Measurements from ENCODE around the gene LOXL3. TPM values are rescaled to one million over a fixed set of nuclear protein-coding genes. Genes with fewer than 3 reads are reported as not detected.

Gene LOXL3
- total RNA-seq, 4 donors from 2014 or later, result 1.6 to 4.1 (median 3.0) TPM

DNA sequence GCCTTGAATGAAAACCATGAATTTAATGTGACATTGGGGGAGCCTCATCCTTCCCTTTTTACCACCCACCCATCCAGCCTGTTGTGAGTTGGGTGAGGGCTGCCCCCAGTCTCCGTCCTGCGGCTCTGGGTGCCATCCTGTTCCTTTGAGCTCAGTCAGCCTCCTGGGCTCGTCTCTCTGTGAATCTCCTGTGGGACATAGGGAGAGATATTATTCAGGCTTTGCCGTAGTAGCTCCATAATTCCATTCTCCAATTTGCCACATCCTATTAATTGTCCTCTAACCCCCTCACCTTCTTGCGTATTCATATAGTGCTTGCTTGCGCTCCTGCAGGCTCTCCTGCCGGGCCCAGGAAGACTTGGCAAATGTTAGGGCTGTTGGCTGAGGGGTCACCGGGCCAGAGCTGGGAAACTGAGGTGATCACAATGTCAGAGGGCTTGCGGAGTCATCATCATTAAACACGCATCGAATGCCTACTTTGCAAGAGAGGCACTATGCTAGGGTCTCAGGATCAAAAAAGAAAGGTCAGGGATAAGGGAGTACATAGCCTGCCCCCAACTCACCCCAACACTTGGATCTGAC lies 27.0 kb downstream of the LOXL3 start:
- H3K4me3 ChIP-seq, result no peak overlapping the region
- DNase-seq, result no peak
- no peaks in the 10 kb centered on the region for H3K9me3 ChIP-seq
- WGBS, 2 donors (ENCODE audit: low coverage in 1 of 2), result 94 to 100% methylated on average over 4 to 11 of the region's 11 CpGs
- in situ Hi-C loops (cut with MboI; ENCODE audit: low pct_ligation_motif_present in 1 of 4, low pct_unique_long_range_greater_than_20kb in 1 of 4, low sequenced_read_pairs in 3 of 4) (no loop called here), intact Hi-C loops (cut with DNase I; ENCODE audit: low total_unique reads) (no loop called here)
- no peak for TF ChIP-seq POLR2A (IDR thresholded peaks at IDR 0.05)
- TF ChIP-seq EP300 (IDR thresholded peaks at IDR 0.05; ENCODE audit: low read depth), result no peak
- TF ChIP-seq, protein P1, sequence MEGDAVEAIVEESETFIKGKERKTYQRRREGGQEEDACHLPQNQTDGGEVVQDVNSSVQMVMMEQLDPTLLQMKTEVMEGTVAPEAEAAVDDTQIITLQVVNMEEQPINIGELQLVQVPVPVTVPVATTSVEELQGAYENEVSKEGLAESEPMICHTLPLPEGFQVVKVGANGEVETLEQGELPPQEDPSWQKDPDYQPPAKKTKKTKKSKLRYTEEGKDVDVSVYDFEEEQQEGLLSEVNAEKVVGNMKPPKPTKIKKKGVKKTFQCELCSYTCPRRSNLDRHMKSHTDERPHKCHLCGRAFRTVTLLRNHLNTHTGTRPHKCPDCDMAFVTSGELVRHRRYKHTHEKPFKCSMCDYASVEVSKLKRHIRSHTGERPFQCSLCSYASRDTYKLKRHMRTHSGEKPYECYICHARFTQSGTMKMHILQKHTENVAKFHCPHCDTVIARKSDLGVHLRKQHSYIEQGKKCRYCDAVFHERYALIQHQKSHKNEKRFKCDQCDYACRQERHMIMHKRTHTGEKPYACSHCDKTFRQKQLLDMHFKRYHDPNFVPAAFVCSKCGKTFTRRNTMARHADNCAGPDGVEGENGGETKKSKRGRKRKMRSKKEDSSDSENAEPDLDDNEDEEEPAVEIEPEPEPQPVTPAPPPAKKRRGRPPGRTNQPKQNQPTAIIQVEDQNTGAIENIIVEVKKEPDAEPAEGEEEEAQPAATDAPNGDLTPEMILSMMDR (IDR thresholded peaks at IDR 0.05), result no peak
- TF ChIP-seq POLR2AphosphoS5 (IDR thresholded peaks at IDR 0.05), result no peak
- H3K27me3 ChIP-seq, result no peaks in the 10 kb centered on the region
- peaks cover 0 to 19% (median 8%) of the 10 kb centered on the region in 4 donors for H3K36me3 ChIP-seq
- H3K4me1 ChIP-seq, result peaks cover 14 to 24% (median 19%) of the 10 kb centered on the region in 4 donors
- no peak overlapping the region for H3K27ac ChIP-seq

DNA sequence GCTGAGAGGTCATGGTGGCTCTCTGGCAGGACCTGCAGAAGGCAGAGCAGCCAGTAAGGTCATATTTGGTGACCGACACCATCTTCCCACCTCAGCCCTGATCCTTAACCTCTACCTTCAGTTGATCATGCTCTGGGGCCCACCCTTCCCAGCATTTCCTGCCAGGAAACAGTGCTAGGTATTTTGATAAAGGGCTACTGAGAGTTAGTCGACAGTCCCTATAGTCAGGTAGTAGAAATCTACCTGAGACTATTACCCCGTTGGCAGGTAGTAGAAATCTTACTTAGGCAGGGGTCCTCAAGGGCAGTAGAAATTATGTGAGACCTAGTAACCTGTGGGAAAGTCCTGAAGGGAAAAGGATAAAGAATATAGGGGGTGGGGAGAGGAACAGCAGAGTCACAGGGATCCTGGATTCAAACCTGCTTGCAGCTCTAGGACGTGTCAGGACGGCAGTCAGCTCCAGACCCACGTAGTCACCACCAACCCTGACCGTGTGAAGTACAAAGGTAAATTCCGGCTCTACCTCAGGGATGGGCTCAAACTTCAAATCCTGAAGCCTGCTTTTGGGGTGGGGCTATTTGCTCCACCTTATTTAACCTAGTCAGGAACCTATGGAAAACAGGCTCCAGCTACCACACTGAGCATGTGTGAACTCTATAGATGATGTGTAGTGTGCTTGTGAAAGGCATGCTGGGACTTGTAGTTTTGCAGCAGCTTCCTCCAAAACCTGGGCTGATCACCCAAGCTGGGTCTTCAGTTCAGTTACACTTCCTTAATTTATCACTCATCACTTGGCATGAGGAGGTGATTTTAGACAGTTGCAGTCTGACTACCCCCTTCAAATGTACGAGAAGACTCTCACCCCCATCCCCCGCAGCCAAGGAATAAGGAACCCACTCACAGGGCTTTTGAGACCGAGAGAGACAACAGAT lies 27.8 kb downstream of the LOXL3 start, which contains the start of gene DQX1:
DQX1 (minus strand) TSS at position 515 of the 932 bp plus-strand sequence; CDS start at position 13, 502 bp downstream.
- 63 to 76% methylated on average over 2 to 11 of the region's 11 CpGs for WGBS, 2 donors (ENCODE audit: low coverage in 1 of 2)
- Histone ChIP-seq H3K4me3 (peak within 1 kb of the TSS in 3 of 4 donors; percentile 3 to 32 (median 6)), H3K27ac (peak within 1 kb of the TSS in 3 of 4 donors; percentile 31 to 66 (median 60)), H3K36me3 (peaks cover 0 to 19% (median 8%) of the 10 kb centered on the region in 4 donors), H3K9me3 (no peaks in the 10 kb centered on the region), H3K4me1 (peaks cover 10 to 16% (median 15%) of the 10 kb centered on the region in 4 donors), H3K27me3 (peaks cover 2% of the 10 kb centered on the region)
- in situ Hi-C loops (cut with MboI; ENCODE audit: low pct_ligation_motif_present in 1 of 4, low pct_unique_long_range_greater_than_20kb in 1 of 4, low sequenced_read_pairs in 3 of 4) (no loop called here), intact Hi-C loops (cut with DNase I; ENCODE audit: low total_unique reads) (no loop called here)
- peak; percentile 80 for TF ChIP-seq POLR2A (IDR thresholded peaks at IDR 0.05)
- TF ChIP-seq, protein P1 (IDR thresholded peaks at IDR 0.05), result no peak
- TF ChIP-seq EP300 (IDR thresholded peaks at IDR 0.05; ENCODE audit: low read depth), result no peak
- TF ChIP-seq POLR2AphosphoS5 (IDR thresholded peaks at IDR 0.05), result peak; percentile 28 to 86 (median 82)
- DNase-seq, result peak; percentile 71

DNA sequence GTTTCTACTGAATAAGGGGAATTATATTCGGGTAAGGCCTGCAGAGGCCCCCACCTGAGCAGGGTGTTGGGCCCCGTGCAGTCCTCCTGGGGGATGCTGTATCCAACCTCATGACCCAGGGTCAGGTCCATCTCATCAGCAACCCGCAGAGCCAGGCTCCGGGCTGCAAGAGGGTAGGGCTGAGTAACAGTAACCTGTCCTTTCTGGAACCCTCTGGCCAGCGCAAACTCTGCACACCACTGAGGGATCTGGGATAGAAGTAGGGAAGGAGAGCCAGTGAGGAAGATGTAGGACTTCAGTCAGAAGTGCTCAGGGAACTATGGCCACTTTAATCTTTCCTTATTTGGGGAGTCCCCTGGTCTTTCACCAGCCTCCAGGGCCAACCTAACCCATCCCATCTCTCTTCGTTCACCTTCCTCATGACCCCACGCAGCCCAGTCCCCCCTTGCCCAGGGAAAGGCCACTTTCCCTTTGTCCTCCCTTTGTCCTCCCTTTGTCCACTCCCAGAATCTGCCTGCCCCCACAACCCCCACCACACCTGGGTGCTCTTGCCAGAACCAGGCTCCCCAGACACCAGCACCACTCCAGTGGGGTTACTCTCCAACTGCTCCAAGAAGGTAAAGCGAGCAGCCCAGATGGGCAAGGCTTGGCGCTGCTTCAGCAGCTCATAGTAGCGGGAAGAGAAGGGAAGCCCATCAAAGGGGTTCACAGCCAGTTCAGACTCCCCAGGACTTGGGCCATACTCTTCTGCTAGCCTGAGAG lies 28.6 kb downstream of the LOXL3 start:
- WGBS, 2 donors (ENCODE audit: low coverage in 1 of 2), result 93 to 95% methylated on average over 3 to 9 of the region's 10 CpGs
- intact Hi-C loops (cut with DNase I; ENCODE audit: low total_unique reads), result no loop called here

More for the DNA sequence above, 28.6 kb downstream of the LOXL3 start:
- Histone ChIP-seq H3K27ac (peak overlapping the region in 3 of 4 donors; percentile 31 to 66 (median 60)), H3K36me3 (peaks cover 0 to 19% (median 8%) of the 10 kb centered on the region in 4 donors), H3K4me3 (peak overlapping the region in 3 of 4 donors; percentile 3 to 32 (median 6)), H3K9me3 (no peaks in the 10 kb centered on the region), H3K4me1 (peaks cover 9 to 12% (median 10%) of the 10 kb centered on the region in 4 donors), H3K27me3 (peaks cover 10% of the 10 kb centered on the region)
- TF ChIP-seq EP300 (IDR thresholded peaks at IDR 0.05; ENCODE audit: low read depth) (no peak), POLR2AphosphoS5 (IDR thresholded peaks at IDR 0.05) (no peak), POLR2A (IDR thresholded peaks at IDR 0.05) (no peak)
- TF ChIP-seq, protein P1 (IDR thresholded peaks at IDR 0.05), result no peak
- in situ Hi-C loops (cut with MboI; ENCODE audit: low pct_ligation_motif_present in 1 of 4, low pct_unique_long_range_greater_than_20kb in 1 of 4, low sequenced_read_pairs in 3 of 4), result no loop called here
- DNase-seq, result no peak
